ENCODE results near the gene BLOC1S3. TPM values are rescaled to one million over a fixed set of nuclear protein-coding genes. Genes with fewer than 3 reads are reported as not detected.

Gene BLOC1S3
- 5.4 and 11.5 TPM in 2 replicates for total RNA-seq

DNA sequence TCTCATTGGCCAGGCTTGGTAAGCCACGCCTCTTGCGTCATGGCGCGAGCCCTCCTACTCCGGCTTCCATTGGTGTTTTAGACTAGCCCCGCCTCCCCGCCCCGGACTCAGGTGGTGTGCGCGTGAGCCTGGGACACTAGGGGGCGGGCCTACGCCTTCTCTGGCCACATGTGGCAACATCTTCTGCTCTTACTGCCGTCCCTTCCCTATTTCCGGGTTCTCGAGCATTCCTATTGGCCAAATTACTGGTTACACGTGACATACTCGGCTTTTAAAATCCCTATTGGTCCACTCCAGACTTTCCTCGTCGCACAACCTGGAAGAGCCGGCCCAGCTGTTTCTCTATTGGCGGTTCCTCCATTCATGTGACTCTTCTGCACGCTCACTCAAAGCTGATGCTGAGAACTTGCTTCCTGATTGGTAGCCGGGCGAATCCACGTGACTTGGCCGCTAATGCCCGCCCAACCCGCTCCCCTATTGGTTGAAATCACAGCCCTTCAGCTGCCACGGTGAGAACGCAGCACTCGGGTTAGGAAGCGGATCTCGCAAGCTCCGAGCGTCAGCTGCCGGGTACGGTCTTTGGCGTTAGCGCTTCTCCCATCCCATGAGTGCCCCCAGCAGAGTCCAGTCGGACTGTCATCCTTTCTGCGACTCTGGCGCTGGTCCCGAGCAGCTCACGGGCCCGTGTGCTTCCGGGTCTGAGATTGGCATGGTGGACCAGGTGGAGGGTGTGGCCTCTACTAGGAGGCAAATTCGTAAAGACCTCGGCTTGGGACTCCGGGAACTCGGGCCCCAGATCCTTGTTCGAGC lies at the start of gene BLOC1S3:
BLOC1S3 (plus strand) TSS at position 523 of the 810 bp plus-strand sequence. CDS start 513 bp downstream, outside the sequence.
- peak within 1 kb of the TSS; percentile 98 for H3K4me3 ChIP-seq (ENCODE audit: low read depth, low read length)
- peak; percentile 26 for TF ChIP-seq CTCF (conservative IDR thresholded peaks at IDR 0.05; ENCODE audit: low read depth, low read length)
- DNase-seq (ENCODE audit: low read depth) = peak; percentile 100

DNA sequence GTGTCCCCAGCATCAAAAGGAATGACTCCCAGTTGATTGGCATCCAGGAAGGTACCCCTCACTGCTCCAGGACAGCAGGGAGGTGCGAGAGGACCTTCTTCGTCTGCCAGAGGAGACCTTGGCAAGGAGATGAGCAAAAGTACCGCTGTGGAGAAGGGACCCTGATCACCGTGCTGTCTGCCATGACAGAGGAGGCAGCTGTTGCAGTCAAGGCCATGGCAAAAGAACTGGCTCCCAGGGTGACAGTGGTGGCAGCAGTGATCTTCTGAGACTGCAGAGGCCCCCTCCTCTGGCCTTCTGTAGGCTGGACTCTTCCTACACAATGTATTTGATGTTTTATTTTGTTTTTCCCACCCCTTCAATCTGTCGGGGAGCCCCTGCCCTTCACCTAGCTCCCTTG lies 49.8 kb upstream of the BLOC1S3 start:
- DNase-seq (ENCODE audit: low read depth) = no peak
- no peak overlapping the region for H3K4me3 ChIP-seq (ENCODE audit: low read depth, low read length)
- no peak for TF ChIP-seq CTCF (conservative IDR thresholded peaks at IDR 0.05; ENCODE audit: low read depth, low read length)

- no peak overlapping the region for H3K4me3 ChIP-seq (ENCODE audit: low read depth, low read length)
- no peak for DNase-seq (ENCODE audit: low read depth)
- no peak for TF ChIP-seq CTCF (conservative IDR thresholded peaks at IDR 0.05; ENCODE audit: low read depth, low read length)
These were observed 48.3 kb upstream of the BLOC1S3 start for GRCh38 chr19:45130236-45130635.

DNA sequence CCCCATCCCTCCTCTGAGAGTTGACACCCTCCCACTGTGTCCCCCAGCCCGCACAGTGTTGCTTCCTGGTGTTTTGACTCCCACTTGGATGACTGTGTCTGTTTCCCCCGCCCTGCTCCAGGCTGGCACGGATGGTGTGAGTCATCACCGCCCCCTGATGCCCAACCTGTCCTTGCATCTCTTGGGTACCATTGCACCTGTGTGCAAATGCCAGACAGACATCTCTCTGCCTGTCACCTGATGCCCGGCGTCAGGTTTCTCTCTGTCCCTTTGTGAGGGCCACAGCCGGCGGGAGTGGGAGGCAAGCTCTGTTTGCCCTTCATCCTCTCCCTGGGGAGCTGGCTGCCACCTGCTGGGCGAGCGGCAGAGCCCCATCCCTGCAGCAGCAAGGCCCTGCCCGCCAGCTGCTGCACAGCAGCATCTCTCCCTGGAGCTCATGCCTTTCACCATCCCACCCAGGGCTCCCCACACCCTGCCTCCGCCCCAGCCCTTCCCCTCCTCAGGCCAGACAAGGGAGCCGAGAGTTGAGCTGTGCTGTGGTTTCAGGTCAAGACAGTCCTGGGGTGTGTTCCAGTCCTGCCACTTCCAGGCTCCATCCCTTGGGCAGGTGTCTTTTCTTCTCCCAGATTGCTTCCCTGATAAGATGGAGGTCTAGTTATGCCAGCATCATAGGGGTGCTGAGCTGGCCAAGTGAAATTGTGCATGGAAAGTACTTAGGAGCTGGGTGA lies 47.5 kb upstream of the BLOC1S3 start:
- no peak for DNase-seq (ENCODE audit: low read depth)
- H3K4me3 ChIP-seq (ENCODE audit: low read depth, low read length) = no peak overlapping the region
- peak; percentile 52 for TF ChIP-seq CTCF (conservative IDR thresholded peaks at IDR 0.05; ENCODE audit: low read depth, low read length)

DNA sequence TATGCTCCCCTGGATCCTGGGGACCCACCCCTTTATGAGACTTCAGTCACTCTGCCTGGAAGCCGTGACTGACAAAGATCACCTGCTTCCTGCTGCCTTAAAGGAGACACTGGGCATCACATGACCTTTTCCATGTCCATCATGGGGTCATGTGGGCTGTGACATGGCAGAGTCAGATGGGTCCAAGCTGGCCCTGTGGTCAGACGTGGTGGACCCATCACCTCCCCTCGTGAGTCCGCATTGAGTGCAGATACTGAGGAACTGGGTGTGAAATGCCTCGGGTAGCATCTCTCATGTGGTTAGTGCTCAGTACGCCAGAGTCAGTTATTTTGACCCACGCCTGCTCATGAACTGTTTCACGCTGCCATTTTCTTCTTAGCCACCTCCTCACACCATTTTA lies 44.9 kb upstream of the BLOC1S3 start:
- no peak overlapping the region for H3K4me3 ChIP-seq (ENCODE audit: low read depth, low read length)
- no peak for TF ChIP-seq CTCF (conservative IDR thresholded peaks at IDR 0.05; ENCODE audit: low read depth, low read length)
- DNase-seq (ENCODE audit: low read depth) = no peak

- no peak for TF ChIP-seq CTCF (conservative IDR thresholded peaks at IDR 0.05; ENCODE audit: low read depth, low read length)
- DNase-seq (ENCODE audit: low read depth) = no peak
- H3K4me3 ChIP-seq (ENCODE audit: low read depth, low read length) = no peak overlapping the region
These were observed 43.3 kb upstream of the BLOC1S3 start for GRCh38 chr19:45135176-45135885.
